Vein endothelial cell (primary cell): ENCODE results near the gene NSD2. TPM values are rescaled to one million over a fixed set of nuclear protein-coding genes. Genes with fewer than 3 reads are reported as not detected.

ENCODE experiments used
- small RNA-seq: library from RNA; depleted of rRNA; stranded (forward); fragments of <200 nt; gene quantifications from one replicate; pipeline ENCODE3, GENCODE V24; 2012
- total RNA-seq: library from RNA; depleted of rRNA; stranded (reverse); fragments of >200 nt; gene quantifications from 2 replicates; pipeline ENCODE4 v1.2.3, GENCODE V29; 2012

NSD2 gene
- total RNA-seq, result 63.7 and 78.2 TPM in 2 replicates

DNA sequence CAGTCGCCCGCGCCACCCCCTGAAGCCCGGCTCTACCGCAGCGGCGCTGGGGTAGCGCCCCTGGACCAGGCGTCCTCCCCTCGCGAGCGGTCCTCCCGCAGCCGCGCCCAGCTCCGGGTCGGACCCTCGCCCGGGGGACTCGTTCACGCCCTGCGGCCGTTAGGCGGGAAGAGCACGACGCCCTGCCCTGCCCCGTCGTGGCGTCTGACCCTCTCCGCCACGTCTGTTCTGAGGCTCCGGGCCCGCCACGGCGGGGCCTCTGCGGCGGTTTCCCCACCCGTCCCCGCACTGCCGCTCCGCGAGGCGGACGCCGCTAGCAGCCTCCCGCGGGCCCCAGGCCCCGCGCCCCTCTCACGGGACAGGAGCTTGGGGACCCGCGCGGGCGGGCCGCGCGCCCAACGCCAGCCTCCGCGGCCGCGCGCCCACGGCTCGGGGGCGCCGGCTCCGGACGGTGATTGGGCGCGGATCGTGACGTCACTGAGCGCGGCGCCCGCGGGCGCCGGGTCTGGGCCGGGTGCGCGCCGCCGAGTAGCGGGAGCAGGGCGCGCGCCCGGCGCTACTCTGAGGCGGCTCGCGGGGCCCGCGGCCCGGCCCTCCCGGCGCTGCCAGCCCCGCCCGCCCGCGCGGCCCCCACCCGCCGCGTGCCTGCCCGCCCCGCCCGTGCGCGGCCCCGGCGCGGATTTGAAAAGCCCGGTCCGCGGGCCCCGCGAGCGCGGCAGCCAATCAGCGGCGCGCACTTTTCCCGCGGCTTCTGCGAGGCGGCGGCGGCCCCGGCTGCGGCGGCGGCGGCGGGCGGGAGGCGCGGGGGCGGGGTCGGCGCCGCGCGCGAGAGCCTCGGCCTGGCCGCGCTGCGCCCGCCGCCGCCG lies at the start of gene NSD2:
NSD2 (plus strand) TSS at position 816 of the 866 bp plus-strand sequence. CDS start 29,262 bp downstream, outside the sequence.

DNA sequence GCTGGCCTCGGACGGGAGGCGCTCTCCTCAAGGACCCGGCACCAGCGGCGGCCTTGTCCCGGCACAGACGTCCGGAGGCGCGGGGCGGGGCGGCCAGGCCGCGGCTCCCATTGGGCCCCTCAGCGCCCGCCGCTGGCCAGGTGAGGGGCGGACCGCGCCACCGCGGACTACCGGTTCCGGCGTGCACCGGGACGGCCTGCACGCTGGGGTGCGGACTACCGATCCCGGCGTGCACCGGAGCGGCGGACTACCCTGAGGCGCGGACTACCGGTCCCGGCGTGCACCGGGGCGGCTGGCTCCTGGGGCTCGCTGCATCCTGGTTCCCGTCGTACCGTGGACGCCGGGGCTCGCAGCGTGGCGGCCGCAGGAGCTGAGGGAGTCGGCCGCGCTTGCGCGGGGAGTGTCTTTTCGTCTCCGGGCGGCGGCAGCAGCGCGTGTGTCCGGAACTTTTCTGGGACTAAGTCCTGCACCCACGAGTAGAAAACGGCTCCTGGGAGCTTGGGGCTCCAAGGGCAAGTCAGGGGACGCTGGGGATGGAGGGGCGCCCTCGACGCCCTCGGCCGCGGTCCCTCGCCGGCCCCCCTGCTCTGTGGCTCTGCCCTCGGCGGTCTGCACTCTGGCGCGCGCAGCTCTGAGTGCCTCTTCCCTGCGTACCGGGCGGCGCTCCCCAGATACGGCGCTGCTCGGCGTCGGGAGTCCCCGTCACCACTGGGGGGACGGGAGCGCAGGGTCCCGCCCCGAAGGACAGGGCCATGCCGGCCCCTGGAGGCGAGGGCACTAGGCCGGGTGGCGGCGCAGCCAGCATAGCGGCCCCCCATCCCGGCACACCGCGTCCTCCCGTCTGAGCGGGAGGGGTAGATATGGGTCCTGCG lies 14.9 kb upstream of the NSD2 start, which contains the start of gene LETM1:
LETM1 (minus strand) TSS at position 86 of the 872 bp plus-strand sequence. CDS start 206 bp downstream, outside the sequence.

DNA sequence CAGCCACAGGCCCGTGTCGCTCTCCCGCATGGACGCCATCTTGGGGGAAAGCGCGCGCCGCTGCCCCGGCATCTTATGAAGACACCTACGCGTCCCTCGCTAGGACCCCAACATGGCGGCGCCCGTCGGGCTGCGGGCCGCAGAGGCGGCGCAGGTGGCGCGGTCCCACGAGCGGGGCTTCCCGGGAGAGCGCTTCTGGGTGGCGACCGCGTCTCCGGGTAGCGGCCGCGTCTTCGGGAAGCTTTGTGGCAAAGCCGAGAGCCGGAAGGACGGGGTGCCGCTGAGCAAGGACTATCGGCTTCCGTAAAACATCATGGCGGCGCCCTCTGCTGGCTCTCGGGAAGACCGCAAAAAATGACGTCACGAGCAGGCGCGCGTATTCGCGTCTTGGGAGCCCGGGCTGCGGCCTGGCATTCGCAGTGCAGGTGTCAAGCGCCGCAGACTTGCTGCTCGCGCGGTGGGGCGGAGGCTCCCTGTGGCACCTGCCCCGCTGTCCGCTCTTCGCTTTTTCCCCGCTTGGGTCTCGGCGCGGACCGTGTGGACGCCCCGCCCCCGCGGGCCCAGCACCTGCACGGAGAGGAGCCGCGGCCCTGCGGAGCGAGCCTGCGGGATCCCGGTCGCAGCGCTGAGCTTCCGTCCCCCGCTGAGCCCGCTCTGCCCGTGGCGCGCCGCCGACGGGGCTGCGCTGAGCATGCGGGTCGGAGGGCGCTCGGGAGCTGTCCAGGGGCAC lies 137.9 kb downstream of the NSD2 start, which contains the start of gene NELFA:
NELFA (minus strand) TSS at position 54 of the 730 bp plus-strand sequence; CDS start at position 39, 15 bp downstream.

Small RNA genes within 50 kb of the gene (small RNA-seq; reads per million reads assigned to genes)
- gene SCARNA22, result 10,180 reads per million, percentile 100 among the genes with 10 or more reads in this experiment

Other genes starting within 250 kb of the NSD2 start
- 0.57 and 3.6 TPM in 2 replicates for gene FAM53A, start 187.1 kb upstream of the NSD2 start, total RNA-seq
- gene SLBP, start 159.1 kb upstream of the NSD2 start, total RNA-seq, result 69.6 and 98.8 TPM in 2 replicates
- gene TMEM129, start 150.1 kb upstream of the NSD2 start, total RNA-seq, result 30.6 and 36.9 TPM in 2 replicates
- 13.1 and 19.5 TPM in 2 replicates for gene TACC3, start 149.9 kb upstream of the NSD2 start, total RNA-seq
- gene FGFR3, start 78.1 kb upstream of the NSD2 start, total RNA-seq, result 0.33 and 0.38 TPM in 2 replicates
- gene LETM1, start 15.2 kb upstream of the NSD2 start, total RNA-seq, result 96.3 and 100 TPM in 2 replicates
- gene NELFA, start 137.6 kb downstream of the NSD2 start, total RNA-seq, result 21.6 and 24.3 TPM in 2 replicates
- gene NAT8L, start 187.9 kb downstream of the NSD2 start, total RNA-seq, result under 0.01 TPM in 2 replicates